GM13976 (cell line): ENCODE data around the gene FXYD6.

Experiments
- DNase-seq: peaks from one replicate; pipeline ENCODE4 v3.0.0; 2012; ENCODE audit warnings: low spot score
- CTCF ChIP-seq: IDR thresholded peaks from 2 replicates; pipeline ENCODE4 v1.5.1; 2012; ENCODE audit warnings: borderline replicate concordance, mild to moderate bottlenecking; ENCODE audit not compliant: insufficient read depth; ENCODE audit errors: extremely low read depth, missing control alignments, control extremely low read depth
- in situ Hi-C: fragments of 300-500 bp; cut with MboI; formaldehyde crosslinking; loops from one replicate; pipeline ENCODE4 v1.12.0; 2022; ENCODE audit warnings: low sequenced_read_pairs, mixed read lengths, inconsistent platforms; ENCODE audit not compliant: unreplicated experiment

FXYD6 gene

GRCh38 chr11:117863383-117863782 is 13.1 kb downstream of the FXYD6 start:
- no peak for TF ChIP-seq CTCF
- in situ Hi-C loops: no loop called here
- DNase-seq: no peak

GRCh38 chr11:117862753-117863152 is 13.7 kb downstream of the FXYD6 start:
- no peak for DNase-seq
- in situ Hi-C loops: no loop called here
- no peak for TF ChIP-seq CTCF

GRCh38 chr11:117862019-117862725 is 14.3 kb downstream of the FXYD6 start:
- no peak for DNase-seq
- TF ChIP-seq CTCF: no peak
- in situ Hi-C loops: no loop called here

- TF ChIP-seq CTCF: no peak
Observed at GRCh38 chr11:117861151-117862018, 15.1 kb downstream of the FXYD6 start.

GRCh38 chr11:117860139-117860538 is 16.3 kb downstream of the FXYD6 start:
- in situ Hi-C loops: no loop called here
- no peak for DNase-seq
- no peak for TF ChIP-seq CTCF

More at GRCh38 chr11:117861151-117862018, 15.1 kb downstream of the FXYD6 start:
- in situ Hi-C loops: no loop called here
- DNase-seq: no peak

GRCh38 chr11:117859488-117860112 is 16.9 kb downstream of the FXYD6 start:
- DNase-seq: no peak
- in situ Hi-C loops: no loop called here
- TF ChIP-seq CTCF: no peak
